Cardiac muscle cell (in vitro differentiated cells and primary cell): Measurements from ENCODE around the gene AP3S1. TPM values are rescaled to one million over a fixed set of nuclear protein-coding genes. Genes with fewer than 3 reads are reported as not detected.

Experiments used
- DNase-seq, 2 donors: peaks; one replicate each; pipeline versions ENCODE4 v3.0.0 to v3.0.0-alpha.2; 2010 to 2017; ENCODE audit warnings: low read depth in 1 of 2, low spot score in 1 of 2
- H3K27ac ChIP-seq: fragments of 200-600 bp; sonication (generic); 2 replicates; pipeline ENCODE4 v1.5.1; 2016
- H3K27me3 ChIP-seq: fragments of 200-600 bp; sonication (generic); 2 replicates; pipeline ENCODE4 v1.6.0; 2016; ENCODE audit warnings: control low read depth
- H3K36me3 ChIP-seq: fragments of 200-600 bp; sonication (generic); 2 replicates; pipeline ENCODE4 v1.5.1; 2016; ENCODE audit warnings: control low read depth
- H3K4me1 ChIP-seq: fragments of 200-600 bp; sonication (generic); 2 replicates; pipeline ENCODE4 v1.8.1; 2017; ENCODE audit warnings: low read depth, mild to moderate bottlenecking, mixed run types
- H3K4me3 ChIP-seq: fragments of 200-600 bp; sonication (generic); 2 replicates; pipeline ENCODE4 v1.5.1; 2016; ENCODE audit warnings: mild to moderate bottlenecking
- H3K9me3 ChIP-seq: fragments of 200-600 bp; sonication (generic); 2 replicates; pipeline ENCODE4 v1.5.1; 2017; ENCODE audit warnings: low read depth, mild to moderate bottlenecking, control low read depth
- polyA plus RNA-seq: library from polyadenylated mRNA; unstranded; fragments of >200 nt; fragmentation: Nextera tagmentation; extraction: Ambion mirVana; gene quantifications from 2 replicates; pipeline ENCODE4 v1.2.1, GENCODE V29; 2016
- total RNA-seq: library from RNA; depleted of rRNA; stranded (reverse); fragments of >200 nt; gene quantifications from 2 replicates; pipeline ENCODE4 v1.2.3, GENCODE V29; 2016
- TF ChIP-seq, protein P1 (sequence below): IDR thresholded peaks from 2 replicates; pipeline ENCODE4 v1.5.1; 2012; ENCODE audit warnings: low read depth, mild to moderate bottlenecking, low read length

The AP3S1 gene
- total and polyA plus RNA-seq, 2 experiments from 2014 or later, result 62.5 to 86.6 TPM

DNA sequence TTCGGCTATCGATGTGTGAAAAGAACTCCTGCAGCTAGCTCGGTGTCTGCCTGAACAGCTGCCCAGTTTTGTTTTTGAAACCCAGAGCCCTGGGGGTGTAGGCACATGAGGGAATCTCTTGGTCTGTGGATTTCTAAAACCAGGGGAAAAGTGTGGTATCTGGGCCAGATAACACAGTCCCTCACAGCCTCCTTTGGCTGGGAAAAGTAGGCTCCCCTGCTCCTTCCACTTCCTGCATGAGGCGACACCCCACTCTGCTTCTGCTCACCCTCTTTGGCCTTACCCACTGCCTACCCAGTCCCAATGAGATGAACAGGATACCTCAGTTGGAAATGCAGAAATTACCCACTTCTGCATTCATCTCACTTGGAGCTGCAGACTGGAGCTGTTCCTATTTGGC, 15.8 kb upstream of the AP3S1 start:
- peaks cover 15% of the 10 kb centered on the region for H3K36me3 ChIP-seq
- no peak overlapping the region for H3K4me3 ChIP-seq
- no peaks in the 10 kb centered on the region for H3K9me3 ChIP-seq
- DNase-seq, result no peak
- no peak overlapping the region for H3K27ac ChIP-seq
- H3K27me3 ChIP-seq, result no peaks in the 10 kb centered on the region
- no peaks in the 10 kb centered on the region for H3K4me1 ChIP-seq
- TF ChIP-seq, protein P1, sequence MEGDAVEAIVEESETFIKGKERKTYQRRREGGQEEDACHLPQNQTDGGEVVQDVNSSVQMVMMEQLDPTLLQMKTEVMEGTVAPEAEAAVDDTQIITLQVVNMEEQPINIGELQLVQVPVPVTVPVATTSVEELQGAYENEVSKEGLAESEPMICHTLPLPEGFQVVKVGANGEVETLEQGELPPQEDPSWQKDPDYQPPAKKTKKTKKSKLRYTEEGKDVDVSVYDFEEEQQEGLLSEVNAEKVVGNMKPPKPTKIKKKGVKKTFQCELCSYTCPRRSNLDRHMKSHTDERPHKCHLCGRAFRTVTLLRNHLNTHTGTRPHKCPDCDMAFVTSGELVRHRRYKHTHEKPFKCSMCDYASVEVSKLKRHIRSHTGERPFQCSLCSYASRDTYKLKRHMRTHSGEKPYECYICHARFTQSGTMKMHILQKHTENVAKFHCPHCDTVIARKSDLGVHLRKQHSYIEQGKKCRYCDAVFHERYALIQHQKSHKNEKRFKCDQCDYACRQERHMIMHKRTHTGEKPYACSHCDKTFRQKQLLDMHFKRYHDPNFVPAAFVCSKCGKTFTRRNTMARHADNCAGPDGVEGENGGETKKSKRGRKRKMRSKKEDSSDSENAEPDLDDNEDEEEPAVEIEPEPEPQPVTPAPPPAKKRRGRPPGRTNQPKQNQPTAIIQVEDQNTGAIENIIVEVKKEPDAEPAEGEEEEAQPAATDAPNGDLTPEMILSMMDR, result no peak

DNA sequence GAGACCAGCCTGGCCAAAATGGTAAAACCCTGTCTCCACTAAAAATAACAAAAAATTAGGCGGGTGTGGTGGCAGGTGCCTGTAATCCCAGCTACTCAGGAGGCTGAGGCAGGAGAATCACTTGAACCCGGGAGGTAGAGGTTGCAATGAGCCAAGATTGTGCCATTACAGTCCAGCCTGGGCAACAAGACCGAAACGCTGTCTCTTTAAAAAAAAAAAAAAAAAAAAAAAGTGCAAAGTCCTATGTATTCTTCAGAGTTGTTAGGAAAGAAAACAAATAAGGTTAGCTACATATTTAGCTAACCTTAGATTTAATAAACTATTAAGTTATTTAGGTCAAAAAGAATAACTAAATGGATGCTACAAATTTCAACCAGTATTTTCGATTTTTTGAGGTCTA, 11.8 kb upstream of the AP3S1 start:
- peaks cover 35% of the 10 kb centered on the region for H3K36me3 ChIP-seq
- TF ChIP-seq, protein P1, result no peak
- no peaks in the 10 kb centered on the region for H3K4me1 ChIP-seq
- no peak overlapping the region for H3K4me3 ChIP-seq
- no peak for DNase-seq
- no peaks in the 10 kb centered on the region for H3K9me3 ChIP-seq
- H3K27me3 ChIP-seq, result no peaks in the 10 kb centered on the region
- no peak overlapping the region for H3K27ac ChIP-seq

DNA sequence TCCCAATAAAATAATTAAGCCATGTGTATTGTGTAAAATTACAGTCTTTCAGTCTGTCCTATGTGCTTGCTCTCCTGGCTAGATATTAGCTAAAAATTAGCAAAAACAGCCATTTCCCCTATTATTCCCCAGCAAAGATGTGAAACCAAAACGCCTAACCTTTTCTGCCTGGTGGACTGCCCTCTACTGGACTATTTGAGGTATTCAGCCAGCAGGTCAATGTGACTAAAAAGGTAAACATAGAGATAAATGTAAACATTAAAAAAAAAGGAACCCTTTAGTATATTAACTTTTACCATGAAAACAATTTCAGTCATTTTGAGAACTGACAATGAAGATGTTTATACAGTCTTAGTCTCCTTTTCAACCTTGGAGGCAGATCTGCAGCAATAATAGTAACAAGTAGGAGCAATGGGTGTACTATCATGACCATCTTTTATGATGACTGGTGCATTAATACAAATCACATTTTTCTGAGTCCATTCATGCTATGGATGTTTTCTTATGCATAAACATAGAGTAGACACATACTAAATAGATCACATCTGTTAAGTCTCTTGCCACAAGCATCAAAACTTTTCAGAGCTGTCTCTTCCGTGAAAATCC, 10.5 kb upstream of the AP3S1 start:
- no peaks in the 10 kb centered on the region for H3K27me3 ChIP-seq
- H3K9me3 ChIP-seq, result no peaks in the 10 kb centered on the region
- H3K4me1 ChIP-seq, result no peaks in the 10 kb centered on the region
- no peak overlapping the region for H3K27ac ChIP-seq
- TF ChIP-seq, protein P1, result peak; percentile 77
- H3K4me3 ChIP-seq, result no peak overlapping the region
- peaks cover 39% of the 10 kb centered on the region for H3K36me3 ChIP-seq
- DNase-seq, result peak; percentile 31 to 56

GRCh38 chr5:115835481-115835880, 6.3 kb upstream of the AP3S1 start:
- Histone ChIP-seq H3K4me1 (peaks cover 7% of the 10 kb centered on the region), H3K36me3 (peaks cover 43% of the 10 kb centered on the region)

GRCh38 chr5:115838885-115839518, 2.7 kb upstream of the AP3S1 start:
- Histone ChIP-seq H3K27ac (no peak overlapping the region), H3K4me1 (peaks cover 14% of the 10 kb centered on the region), H3K4me3 (no peak overlapping the region), H3K27me3 (no peaks in the 10 kb centered on the region), H3K36me3 (peaks cover 23% of the 10 kb centered on the region), H3K9me3 (no peaks in the 10 kb centered on the region)
- DNase-seq, result peak; percentile 36 to 69
- TF ChIP-seq, protein P1, result peak; percentile 52

More at GRCh38 chr5:115835481-115835880, 6.3 kb upstream of the AP3S1 start:
- Histone ChIP-seq H3K9me3 (no peaks in the 10 kb centered on the region), H3K4me3 (no peak overlapping the region), H3K27me3 (no peaks in the 10 kb centered on the region), H3K27ac (no peak overlapping the region)
- no peak for DNase-seq
- TF ChIP-seq, protein P1, result no peak
